GM18873 (cell line): Measurements from ENCODE around the gene CHKA.

Source experiments
- ATAC-seq: cut with Tn5 transposase; IDR thresholded peaks from one replicate; pipeline ENCODE4 v1.9.1; 2021; ENCODE audit warnings: mild to moderate bottlenecking, moderate library complexity, moderate number of reproducible peaks; ENCODE audit not compliant: unreplicated experiment, low FRiP score

Gene CHKA

DNA sequence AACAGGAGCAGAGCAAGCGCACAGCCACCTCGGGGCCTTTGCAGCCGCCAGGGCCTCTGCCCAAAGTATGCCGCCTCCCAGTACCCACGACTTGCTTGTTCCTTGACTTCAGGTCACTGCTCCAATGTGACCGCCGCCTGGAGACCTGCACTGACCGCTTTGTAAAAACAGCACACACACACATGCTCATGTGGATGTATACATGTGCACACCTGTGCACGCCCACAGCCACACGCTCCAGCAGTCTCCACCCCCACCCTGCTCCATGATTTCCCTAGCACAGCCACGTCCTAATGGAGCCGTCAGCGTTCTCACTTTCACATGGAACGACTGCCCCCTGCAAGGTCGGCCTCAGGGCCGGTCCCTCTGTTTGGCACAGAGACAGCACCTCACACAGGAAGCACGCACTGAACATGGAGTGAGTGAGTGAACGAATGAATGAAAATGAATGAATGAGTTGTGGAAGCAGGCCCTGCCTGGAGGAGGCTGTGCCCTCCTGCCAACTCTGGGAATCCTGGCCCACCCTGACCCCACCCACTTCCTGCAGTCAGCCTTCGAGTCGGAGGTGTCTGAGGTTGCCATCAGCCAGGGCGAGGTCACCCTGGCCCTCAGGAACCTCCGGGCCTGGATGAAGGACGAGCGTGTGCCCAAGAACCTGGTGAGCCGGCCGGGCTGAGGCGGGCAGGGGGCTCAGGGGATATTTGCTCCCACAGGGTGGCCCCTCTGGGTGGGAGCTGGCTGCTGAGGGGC is 103.0 kb downstream of the CHKA start:
- no peak for ATAC-seq

DNA sequence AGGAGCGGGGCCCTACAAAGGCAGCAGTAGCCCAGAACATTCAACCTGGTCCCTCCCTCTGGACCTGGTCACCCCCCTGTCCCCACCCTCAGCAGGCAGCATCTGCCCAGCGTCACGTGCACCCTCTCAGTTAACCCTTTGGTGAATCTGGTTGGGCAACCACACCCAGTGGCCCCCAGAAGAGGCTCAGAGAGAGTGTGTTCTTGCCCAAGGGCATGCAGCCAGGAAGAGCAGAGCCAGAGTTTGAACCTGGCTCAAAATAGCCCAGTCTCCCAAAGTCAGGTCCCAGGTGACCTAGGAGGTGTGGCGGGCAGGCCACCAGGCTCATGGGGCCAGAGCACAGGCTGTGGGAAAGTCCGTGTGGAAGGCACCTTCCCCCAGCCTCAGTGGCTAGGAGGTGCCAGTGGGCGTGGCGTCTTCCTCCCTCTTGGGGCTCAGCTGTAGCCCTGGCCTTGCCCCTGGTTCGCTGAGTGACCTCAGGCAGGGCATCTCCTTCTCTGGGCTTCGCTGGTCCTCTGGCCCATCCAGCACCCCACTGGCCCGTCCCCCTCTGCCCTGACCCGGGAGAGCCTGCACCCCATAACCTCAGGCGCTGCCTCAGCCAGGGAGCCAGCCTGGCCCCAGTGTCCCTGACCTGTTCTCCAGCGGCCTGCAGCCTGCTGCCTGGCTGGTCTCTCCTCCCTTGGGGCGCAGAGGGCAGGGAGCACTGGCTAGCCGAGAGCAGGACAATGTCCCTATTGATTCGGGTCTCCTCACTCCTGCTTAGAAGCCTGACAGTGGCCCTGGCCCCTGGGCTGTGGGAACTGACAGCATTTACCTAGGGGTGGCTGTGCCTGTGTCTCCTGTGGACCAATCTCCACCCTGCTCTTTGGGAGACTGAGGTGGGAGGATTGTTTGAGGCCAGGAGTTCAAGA is 104.0 kb downstream of the CHKA start:
- no peak for ATAC-seq

DNA sequence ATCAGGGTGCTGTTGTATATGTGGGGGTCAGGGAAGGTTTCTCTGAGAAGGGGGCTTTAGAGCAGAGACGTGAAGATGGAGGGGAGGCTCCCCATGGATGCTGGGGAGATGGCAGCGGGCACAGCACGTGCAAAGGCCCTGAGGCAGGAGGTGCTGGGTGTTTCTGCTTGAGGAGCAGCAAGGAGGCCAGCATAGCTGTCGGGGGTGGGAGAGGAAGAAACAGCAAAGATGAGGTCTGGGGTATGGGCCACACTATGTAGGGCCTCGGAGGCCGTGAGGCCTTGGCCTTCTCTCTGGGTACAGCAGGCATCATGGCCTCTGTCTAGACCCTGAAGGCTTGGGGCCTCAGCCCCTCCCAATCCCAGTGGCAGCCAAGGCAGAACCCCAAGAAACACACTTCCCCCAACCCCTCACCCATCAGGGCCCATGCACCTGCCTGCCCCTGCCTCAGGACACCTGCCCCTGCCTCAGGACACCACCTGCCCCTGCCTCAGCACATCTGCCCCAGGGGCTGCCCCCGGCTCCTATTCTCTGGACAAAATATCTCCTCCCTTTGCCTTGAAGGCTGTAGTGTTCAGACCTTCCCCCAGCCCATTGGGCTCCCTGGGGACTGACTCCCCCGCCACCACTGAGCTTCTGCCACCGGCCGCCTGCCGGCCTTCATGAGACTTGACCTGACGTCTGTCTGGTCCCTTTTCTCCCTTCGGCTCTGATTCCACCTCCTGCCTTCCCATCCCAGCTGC is 104.9 kb downstream of the CHKA start:
- ATAC-seq = no peak

DNA sequence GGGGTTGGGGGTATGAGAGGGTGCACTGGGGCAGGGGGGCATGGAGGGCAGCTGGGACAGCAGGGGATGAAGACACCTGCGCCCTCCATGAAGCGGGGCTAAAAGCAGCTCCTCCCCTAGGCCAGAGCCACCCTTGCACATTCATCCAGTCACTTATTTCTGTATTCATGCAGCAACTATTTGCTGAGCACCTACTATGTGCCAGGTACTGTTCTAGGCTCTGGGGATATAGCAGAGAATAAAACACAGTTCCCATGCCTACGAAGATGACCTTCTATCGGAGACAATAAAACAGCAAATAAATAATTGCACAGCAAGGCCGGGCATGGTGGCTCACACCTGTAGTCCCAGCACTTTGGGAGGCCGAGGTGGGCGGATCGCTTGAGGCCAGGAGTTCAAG is 105.7 kb downstream of the CHKA start:
- ATAC-seq = no peak

DNA sequence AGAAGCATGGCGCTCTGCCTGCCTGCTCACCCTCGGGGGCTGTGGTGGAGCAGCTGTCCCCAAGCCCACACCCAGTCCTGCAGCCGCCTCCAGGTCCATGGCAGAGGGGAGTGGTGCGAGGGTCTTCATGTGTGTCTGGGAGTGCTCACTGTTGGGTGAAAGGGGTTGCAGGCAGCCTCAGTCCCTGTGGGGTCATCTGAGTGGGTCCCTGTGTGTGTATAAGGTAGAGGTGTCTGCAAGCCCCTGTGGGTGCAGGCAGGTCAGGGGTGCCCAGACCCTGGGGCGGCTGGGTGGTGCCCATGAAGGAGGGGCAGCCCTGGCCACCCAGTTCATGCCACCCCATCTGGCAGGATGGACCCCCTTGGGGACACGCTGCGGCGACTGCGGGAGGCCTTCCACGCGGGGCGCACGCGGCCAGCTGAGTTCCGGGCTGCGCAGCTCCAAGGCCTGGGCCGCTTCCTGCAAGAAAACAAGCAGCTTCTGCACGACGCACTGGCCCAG is 106.2 kb downstream of the CHKA start:
- no peak for ATAC-seq

DNA sequence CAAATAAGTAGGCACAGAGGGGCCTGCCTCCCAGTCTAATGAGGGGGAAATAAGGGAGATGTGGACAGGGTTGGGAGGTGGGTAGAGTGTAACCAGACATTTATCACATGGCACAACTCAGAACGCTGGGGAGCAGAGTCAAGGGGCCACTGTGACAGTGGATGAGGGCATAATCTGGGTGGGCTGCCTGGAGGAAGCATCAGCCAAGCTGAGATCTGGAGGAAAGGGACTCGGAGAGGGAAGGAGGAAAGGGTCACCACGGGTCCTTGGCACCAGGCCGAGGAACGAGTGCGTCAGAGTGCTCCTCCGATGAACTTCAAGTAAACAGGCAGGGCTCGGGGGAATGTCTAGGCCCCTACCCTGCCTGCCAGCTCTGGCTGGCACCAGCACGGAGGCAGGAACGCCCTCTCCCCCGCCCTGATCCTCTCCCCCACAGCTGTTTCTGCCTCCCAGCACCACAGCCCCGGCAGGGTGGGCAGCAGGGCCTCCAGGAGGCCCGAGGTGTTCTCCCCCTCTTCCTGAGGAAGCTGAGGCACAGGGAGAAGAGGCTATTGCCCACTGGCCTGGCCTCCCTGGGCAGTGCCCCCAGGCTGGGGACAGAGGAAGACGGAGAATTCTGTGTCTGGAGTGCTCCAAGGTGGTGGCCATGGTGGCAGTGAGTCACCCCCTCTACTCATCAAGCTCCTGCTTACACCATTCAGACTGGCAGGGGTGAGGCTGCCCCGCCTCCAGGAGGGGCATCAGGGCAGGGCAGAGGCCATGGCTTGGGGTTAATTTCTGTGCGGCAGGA is 106.8 kb downstream of the CHKA start:
- ATAC-seq = no peak

DNA sequence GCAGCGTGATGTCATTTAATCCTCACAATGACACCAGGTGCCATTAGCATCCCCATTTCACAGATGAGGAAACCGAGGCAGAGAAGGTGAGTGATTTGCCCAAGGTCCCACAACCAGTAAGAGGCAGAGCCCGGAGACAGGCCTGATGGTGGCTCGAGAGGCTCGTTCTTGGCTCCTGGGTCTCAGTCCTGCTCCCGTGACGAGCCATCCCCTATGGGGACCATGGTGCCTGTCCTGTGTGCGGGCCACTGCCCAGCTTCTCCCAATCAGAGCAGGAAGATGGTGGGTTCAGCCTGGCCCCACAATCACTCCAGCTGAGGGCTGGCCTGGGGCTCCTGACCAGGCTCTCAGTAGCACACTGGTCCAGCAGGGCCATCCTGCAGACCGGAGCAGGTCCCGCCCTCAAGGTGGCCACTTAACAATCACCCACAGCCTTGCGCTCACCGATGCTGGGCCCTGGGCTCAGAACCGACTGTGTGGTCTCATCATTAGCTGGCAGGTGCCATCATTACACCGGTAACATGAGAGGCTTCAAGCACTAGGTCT is 107.5 kb downstream of the CHKA start:
- ATAC-seq = no peak

DNA sequence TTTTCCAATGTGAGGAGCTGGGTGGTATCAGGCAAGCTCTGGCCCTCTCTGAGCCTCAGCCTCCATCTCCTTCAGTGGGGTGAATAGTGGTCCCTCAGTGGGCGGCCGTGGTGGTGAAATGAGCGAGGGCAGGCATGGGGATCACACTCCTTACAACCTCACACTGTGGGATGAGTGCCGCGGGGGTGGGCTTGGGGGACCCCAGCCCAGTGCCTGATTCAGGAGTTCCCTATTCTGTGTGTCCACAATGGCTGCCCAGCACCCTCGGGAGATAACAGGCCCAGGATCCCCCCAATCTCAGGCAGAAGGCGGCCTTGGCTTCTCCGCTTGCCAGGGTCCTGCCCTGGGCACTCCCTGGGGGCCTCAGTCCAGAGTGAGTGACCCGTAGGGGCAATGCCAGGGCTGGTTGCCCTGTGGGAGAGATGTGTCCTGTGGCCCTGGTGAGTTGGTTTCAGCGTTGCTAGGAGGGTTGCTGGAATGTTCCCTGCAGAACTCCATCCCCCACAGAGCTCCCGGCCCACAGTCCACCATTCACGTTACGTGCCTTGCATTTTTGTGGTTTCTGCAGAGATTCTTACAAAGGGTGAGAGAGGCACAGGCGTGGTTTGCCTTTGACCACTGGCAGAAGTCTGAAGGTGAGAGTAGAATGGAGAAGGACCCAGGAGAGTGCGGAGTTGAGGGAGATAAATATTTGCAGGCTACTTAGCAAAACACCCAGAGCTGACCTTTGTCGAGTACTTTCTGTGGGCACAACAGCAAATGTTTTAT is 108.2 kb downstream of the CHKA start:
- ATAC-seq = no peak

DNA sequence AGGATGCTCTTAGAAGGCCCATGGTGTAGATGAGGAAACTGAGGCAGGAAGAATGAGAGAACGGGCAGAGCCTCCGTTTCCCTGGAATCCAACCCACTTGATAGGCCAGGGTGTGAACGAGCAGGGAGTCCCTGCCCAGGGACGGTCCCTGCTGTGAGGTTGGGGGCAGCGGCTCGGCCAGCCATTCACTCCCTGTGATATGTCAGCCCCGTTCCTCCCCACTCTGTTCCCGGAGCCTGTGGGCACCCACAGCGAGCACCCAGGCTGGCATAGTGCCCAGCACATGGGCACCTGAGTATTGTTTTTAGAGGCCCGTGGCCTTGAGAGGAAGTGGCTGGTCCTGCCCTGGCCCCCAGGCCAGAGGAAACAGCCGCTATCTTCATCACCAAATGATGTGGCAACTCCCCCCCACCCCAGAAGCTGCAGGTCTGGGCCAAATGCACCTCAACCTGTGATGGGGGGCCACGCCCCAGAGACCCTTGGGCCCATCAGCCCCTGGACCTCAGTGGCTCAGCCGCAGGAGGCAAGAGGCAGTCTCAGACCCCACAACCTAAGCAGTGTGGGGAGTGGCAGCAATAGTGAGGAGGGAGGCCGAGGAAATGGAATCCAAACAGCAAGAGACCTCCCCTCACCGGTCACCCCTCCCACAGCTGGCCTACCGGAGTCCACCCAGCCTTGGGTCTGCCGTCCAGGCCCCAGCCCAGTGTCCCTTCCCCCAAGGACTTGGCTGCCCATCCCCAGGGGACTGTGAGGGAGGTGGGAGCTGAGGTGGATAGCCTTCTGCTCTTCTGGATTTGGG is 108.9 kb downstream of the CHKA start:
- ATAC-seq = no peak

DNA sequence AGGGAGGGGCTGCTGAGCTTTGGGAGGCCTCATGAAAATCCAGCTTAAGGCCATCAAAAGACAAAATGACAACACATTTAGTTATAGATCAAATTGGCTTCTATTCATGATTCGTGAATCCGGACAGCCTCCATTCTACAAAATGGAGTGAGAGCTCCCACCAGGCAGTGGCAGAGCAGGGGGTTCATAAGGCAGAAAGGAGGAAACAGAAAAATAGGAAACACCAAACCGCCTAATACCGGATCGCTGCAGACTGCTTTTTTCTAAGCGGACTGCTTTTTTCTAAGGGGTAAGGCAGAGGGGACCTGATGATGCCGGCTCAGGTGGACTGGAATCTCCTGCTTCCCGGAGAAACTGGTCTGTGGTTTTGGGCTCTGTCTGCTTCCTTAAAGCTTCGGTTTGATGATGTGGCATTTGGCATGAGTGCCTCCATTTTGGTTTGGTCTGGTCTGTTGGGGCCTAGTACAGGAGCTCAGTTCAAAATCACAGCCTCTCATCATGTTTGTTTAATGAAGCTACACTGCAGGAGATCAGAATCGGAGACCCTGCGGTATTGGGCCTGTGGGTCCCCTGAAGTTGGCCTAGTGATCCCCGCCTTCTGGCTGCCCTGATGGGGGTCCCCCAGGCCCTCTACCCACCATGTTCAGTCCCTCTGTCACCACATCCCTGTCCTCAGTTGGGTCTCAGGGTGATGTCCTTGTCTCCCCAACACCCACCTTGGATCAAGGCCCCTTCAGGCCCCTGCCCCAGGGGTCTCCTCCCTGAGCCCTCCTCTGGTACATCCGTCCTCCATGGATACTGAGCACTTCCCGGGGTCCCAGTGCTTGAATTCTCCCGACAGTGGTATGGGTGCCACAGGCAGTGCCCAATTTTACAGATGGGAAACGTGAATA is 109.9 kb downstream of the CHKA start:
- ATAC-seq = no peak

DNA sequence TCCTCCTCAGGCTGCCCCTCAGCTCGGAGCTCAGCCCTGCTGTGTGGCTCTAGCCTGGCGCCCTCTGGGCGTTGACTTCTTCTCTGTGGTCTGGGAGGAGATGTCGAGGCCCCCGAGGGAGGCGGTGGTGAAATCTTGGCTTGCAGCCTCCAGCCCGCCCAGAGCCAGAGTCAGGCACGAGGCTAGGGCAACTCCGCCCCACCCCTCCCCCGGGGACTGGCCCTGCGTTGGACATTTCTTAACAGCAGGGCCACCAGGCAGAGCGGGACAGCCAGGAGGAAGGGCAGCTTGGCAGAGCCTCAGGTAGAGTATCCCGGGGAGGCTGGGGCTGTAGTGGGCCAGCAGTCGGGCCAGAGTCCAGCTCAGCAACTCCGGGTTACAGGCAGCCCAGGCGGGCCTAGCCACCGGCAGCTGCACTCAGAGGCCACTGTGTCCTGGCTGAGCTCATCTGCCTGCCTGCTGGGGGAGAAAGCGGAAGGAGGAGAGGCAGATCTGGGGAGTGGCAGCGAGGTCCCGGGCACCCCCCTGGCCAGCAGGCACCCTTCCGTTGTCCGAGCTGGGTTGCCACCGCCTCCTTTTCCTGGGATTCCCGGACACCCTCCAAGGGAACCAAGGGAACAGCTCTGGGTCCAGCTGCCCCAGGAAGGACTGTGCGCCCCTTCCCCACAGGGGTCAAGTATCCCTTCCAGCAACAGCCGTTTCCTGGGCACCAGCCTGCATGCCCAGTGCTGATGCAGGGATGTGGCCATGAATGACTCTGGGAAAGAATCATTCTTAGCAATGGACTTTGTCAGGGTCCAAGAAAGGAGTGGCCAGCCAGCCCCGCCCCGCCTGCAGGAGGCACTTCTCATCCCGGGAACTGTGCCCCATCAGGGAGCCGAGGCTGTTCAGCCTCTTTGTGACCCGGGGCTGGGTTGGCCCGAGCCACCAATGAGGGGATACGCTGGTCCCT is 110.8 kb downstream of the CHKA start, which contains the start of gene ALDH3B1:
TSS of gene ALDH3B1 (plus strand) at position 238 of the 952 bp plus-strand sequence. CDS start 4,971 bp downstream, outside the sequence.
- ATAC-seq = no peak

DNA sequence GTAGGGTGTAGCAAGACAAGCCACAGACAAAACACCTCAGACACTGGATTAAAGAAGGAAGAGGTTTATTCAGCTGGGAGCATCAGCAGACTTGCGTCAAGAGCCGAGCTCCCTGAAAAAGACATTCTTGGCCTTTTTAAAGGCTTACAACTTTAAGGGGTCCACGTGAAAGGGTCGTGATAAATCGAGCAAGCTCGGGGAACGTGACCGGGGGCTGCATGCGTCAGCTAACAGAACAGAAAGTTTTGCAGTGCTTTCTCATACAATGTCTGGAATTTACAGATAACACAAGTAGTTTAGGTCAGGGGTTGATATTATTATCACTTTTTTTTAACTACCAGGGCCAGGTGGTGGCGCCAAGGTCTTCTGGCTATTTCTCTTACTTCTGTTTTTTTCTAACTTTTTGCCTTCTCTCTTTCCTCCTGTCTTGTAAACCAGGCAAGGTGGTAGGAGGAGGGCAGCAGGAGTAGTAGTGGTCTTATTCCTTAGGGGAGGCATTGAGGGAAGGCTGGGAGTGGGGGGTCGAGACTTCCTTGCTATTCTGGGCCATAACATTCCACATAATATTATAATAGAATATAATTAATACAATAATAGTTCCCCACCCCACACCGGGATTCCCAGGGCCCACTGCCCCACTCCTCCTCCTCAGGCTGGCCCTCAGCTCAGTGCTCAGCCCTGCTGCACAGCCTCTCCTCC is 111.6 kb downstream of the CHKA start:
- ATAC-seq = no peak

DNA sequence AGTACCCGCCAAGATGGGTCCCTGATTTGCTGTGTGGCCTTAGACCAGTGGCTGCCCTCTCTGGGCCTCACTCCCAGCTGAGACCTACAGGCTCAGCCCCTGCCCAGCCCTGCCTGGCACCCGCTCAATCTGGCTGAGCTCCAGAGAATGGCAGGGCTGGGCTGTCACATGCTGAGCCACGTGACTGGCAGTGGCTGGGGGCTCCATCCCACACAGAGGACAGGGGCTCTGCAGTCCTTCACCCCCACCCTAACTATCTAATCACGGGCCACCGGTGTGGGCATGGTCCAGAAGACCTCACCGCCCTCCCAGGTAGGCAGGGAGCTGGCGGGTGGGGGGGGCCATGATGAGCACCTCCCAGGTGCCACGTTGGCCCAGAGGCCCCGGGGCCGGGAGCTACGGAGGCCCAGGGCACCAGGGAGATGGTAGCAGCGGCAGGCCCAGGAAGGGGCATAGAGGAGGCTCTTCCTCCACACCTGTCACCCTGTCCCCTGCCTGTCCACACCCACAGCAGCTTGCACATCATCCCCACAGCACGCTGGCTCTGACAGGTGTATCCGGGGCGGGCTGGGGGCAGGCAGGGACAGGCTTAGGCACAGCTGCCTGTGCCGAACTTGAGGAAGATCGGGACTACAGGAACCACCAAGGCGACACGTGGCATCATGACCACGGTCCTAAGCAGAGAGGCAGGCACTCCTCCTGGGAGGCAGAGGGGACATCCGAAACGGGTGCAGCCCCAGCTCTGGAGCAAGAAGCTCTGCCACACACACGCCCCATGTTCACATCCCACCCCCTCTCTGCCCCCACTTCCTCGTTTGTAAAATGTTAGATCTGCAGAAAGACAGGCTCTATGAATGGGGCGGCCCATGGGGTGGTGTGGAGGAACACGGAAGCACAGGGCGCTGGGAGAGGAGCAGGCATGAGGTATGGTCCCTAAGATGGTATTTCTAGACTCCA is 112.5 kb downstream of the CHKA start:
- no peak for ATAC-seq
